Stomach (tissue), 9 donors: ENCODE results near the gene EBNA1BP2. TPM values are rescaled to one million over a fixed set of nuclear protein-coding genes. Genes with fewer than 3 reads are reported as not detected.

Experiments
- DNase-seq, 2 donors: peaks; one replicate each; pipeline versions ENCODE4 v3.0.0 to v3.0.0-alpha.2; 2013 to 2019
- H3K27ac ChIP-seq, 5 donors: fragments of 200-600 bp in 4 of 5; sonication (generic) in 4 of 5; one replicate each; pipeline ENCODE4 v1.5.1; 2013 to 2019; ENCODE audit warnings: mild to moderate bottlenecking in 1 of 5, moderate library complexity in 1 of 5
- H3K27me3 ChIP-seq, 3 donors: fragments of 200-600 bp; sonication (generic); one replicate each; pipeline ENCODE4 v1.5.1; 2017 to 2019; ENCODE audit warnings: mixed run types in 1 of 3
- H3K36me3 ChIP-seq, 4 donors: fragments of 200-600 bp; sonication (generic); 1 replicate in 3 of 4; 2 replicates in 1 of 4; pipeline ENCODE4 v1.5.1; 2016 to 2019
- H3K4me1 ChIP-seq, 4 donors: fragments of 200-600 bp; sonication (generic); one replicate each; pipeline ENCODE4 v1.5.1; 2016 to 2019
- H3K4me3 ChIP-seq, 4 donors: fragments of 200-600 bp; sonication (generic) in 3 of 4; one replicate each; pipeline ENCODE4 v1.5.1; 2016 to 2019; ENCODE audit warnings: mild to moderate bottlenecking in 1 of 4
- H3K9me3 ChIP-seq, 4 donors: fragments of 200-600 bp; sonication (generic); one replicate each; pipeline ENCODE4 v1.5.1; 2016 to 2019
- CTCF ChIP-seq, 7 experiments: fragments of 450-650 bp in 4 of 7; fragments of 200-600 bp in 3 of 7; sonication (generic) in 3 of 7; IDR thresholded peaks; one replicate each; pipeline ENCODE4 v1.5.1; 2016 to 2019; ENCODE audit warnings: antibody characterized with exemption in 7 of 7, control low read depth in 2 of 7, mild to moderate bottlenecking in 1 of 7
- EP300 ChIP-seq: sonication (generic); formaldehyde crosslinking; IDR thresholded peaks from one replicate; pipeline ENCODE4 v1.6.1; 2017; ENCODE audit warnings: antibody characterized with exemption
- POLR2A ChIP-seq, 4 donors: fragments of 450-650 bp; IDR thresholded peaks; one replicate each; pipeline ENCODE4 v1.6.1; 2016; ENCODE audit warnings: antibody characterized with exemption in 4 of 4, control low read depth in 2 of 4, mild to moderate bottlenecking in 1 of 4, moderate library complexity in 1 of 4
- POLR2AphosphoS5 ChIP-seq, 3 donors: sonication (generic); formaldehyde crosslinking; IDR thresholded peaks; one replicate each; pipeline ENCODE4 v1.6.1; 2016; ENCODE audit warnings: antibody characterized with exemption in 3 of 3
- WGBS, 5 donors: extraction: QIAGEN DNeasy Blood & Tissue Kit in 3 of 5; methylation state at CpG; one replicate each; pipeline versions ENCODE4 v1.1.5 to v1.1.7; 2013 to 2018; 5-methylcytosine and 5-hydroxymethylcytosine counted together
- intact Hi-C: fragments of 100-400 bp; cut with DNase I; formaldehyde crosslinking; loops from one replicate; pipeline ENCODE4 v1.15.1; 2023; ENCODE audit warnings: low total_unique reads
- polyA plus RNA-seq, 3 donors: library from polyadenylated mRNA; stranded (reverse); fragments of 200-250 nt; gene quantifications; one replicate each; pipeline ENCODE4 v1.2.3, GENCODE V29; 2013
- total RNA-seq, 5 donors: library from RNA; depleted of rRNA; stranded (reverse); fragments of >200 nt; gene quantifications; one replicate each; pipeline versions ENCODE4 v1.1.0 to v1.2.3, GENCODE V29; 2014 to 2016
- donor health status: healthy with polysubstance abuse.
- donor health status: Bipolar disorder and iron deficiency.
- donor health status: healthy.

Gene EBNA1BP2
- total and polyA plus RNA-seq, 8 donors, result 4.1 to 58.9 (median 47.9) TPM

- H3K4me1 ChIP-seq, result peaks cover 0 to 3% (median under 1%) of the 10 kb centered on the region in 4 donors
- no peaks in the 10 kb centered on the region for H3K9me3 ChIP-seq
- TF ChIP-seq CTCF (IDR thresholded peaks at IDR 0.05), result no peak
- H3K36me3 ChIP-seq, result no peaks in the 10 kb centered on the region
- 91 to 95% (median 92%) methylated on average over 6 of the region's 6 CpGs for WGBS, 5 donors
- intact Hi-C loops, result no loop called here
- H3K27ac ChIP-seq, result no peak overlapping the region
- no peak for DNase-seq
- H3K27me3 ChIP-seq, result peaks cover 0 to 32% (median 4%) of the 10 kb centered on the region in 3 donors
- no peak overlapping the region for H3K4me3 ChIP-seq
Measured at GRCh38 chr1:43153443-43153842, 18.6 kb downstream of the EBNA1BP2 start.

GRCh38 chr1:43152866-43153265 lies 19.2 kb downstream of the EBNA1BP2 start:
- WGBS, 5 donors, result 35 to 74% (median 53%) methylated on average over 4 of the region's 4 CpGs
- peaks cover 3 to 9% (median 6%) of the 10 kb centered on the region in 4 donors for H3K4me1 ChIP-seq
- H3K9me3 ChIP-seq, result no peaks in the 10 kb centered on the region
- H3K27ac ChIP-seq, result no peak overlapping the region
- intact Hi-C loops, result no loop called here
- TF ChIP-seq POLR2A (IDR thresholded peaks at IDR 0.05), result no peak
- TF ChIP-seq CTCF (IDR thresholded peaks at IDR 0.05), result no peak
- TF ChIP-seq EP300, result no peak
- no peak for TF ChIP-seq POLR2AphosphoS5 (IDR thresholded peaks at IDR 0.05)
- DNase-seq, result no peak
- peaks cover 0 to 38% (median 6%) of the 10 kb centered on the region in 3 donors for H3K27me3 ChIP-seq
- no peak overlapping the region for H3K4me3 ChIP-seq
- no peaks in the 10 kb centered on the region for H3K36me3 ChIP-seq

GRCh38 chr1:43149889-43150288 lies 22.2 kb downstream of the EBNA1BP2 start:
- peaks cover 0 to 49% (median 10%) of the 10 kb centered on the region in 3 donors for H3K27me3 ChIP-seq
- DNase-seq, result no peak

GRCh38 chr1:43147625-43148327 lies 24.3 kb downstream of the EBNA1BP2 start:
- Histone ChIP-seq H3K27me3 (peaks cover 0 to 54% (median 13%) of the 10 kb centered on the region in 3 donors), H3K4me3 (peak overlapping the region; percentile 43 to 53 (median 48)), H3K4me1 (peaks cover 9 to 19% (median 14%) of the 10 kb centered on the region in 4 donors), H3K9me3 (no peaks in the 10 kb centered on the region), H3K27ac (peak overlapping the region in 1 of 5 donors; percentile 39), H3K36me3 (no peaks in the 10 kb centered on the region)
- 4 to 5% (median 5%) methylated on average over 44 to 47 of the region's 47 CpGs for WGBS, 5 donors
- DNase-seq, result peak; percentile 84 to 94
- intact Hi-C loops, result no loop called here
- TF ChIP-seq POLR2A (IDR thresholded peaks at IDR 0.05) (no peak), EP300 (no peak), CTCF (IDR thresholded peaks at IDR 0.05) (no peak), POLR2AphosphoS5 (IDR thresholded peaks at IDR 0.05) (no peak)

More at GRCh38 chr1:43149889-43150288, 22.2 kb downstream of the EBNA1BP2 start:
- Histone ChIP-seq H3K36me3 (no peaks in the 10 kb centered on the region), H3K9me3 (no peaks in the 10 kb centered on the region), H3K4me1 (peaks cover 9 to 19% (median 14%) of the 10 kb centered on the region in 4 donors), H3K27ac (no peak overlapping the region), H3K4me3 (no peak overlapping the region)
- 76 to 89% (median 85%) methylated on average over 5 of the region's 5 CpGs for WGBS, 5 donors
- intact Hi-C loops, result no loop called here
- TF ChIP-seq POLR2AphosphoS5 (IDR thresholded peaks at IDR 0.05), result no peak
- TF ChIP-seq EP300, result no peak
- no peak for TF ChIP-seq POLR2A (IDR thresholded peaks at IDR 0.05)
- no peak for TF ChIP-seq CTCF (IDR thresholded peaks at IDR 0.05)
